HCT116 (cell line): Measurements from ENCODE around the gene PAX2.

Experiments
- EGR1 ChIP-seq: IDR thresholded peaks from 2 replicates; pipeline ENCODE4 v1.6.1; 2012; ENCODE audit warnings: low read depth
- EZH2phosphoT487 ChIP-seq: fragments of 200-600 bp; IDR thresholded peaks from 2 replicates; pipeline ENCODE4 v1.6.1; 2018; ENCODE audit warnings: antibody characterized with exemption, borderline replicate concordance
- POLR2A ChIP-seq: IDR thresholded peaks from 2 replicates; pipeline ENCODE4 v1.7.0; 2011; ENCODE audit warnings: borderline replicate concordance; ENCODE audit not compliant: insufficient read depth, insufficient read length; ENCODE audit errors: extremely low read depth
- RAD21 ChIP-seq: IDR thresholded peaks from 2 replicates; pipeline ENCODE4 v1.6.1; 2012; ENCODE audit warnings: low read depth, mild to moderate bottlenecking
- SIN3A ChIP-seq: IDR thresholded peaks from 2 replicates; pipeline ENCODE4 v1.6.1; 2012; ENCODE audit warnings: low read depth
- SP1 ChIP-seq: IDR thresholded peaks from 2 replicates; pipeline ENCODE4 v1.6.1; 2012; ENCODE audit warnings: low read depth
- YY1 ChIP-seq: IDR thresholded peaks from 2 replicates; pipeline ENCODE4 v1.6.1; 2011; ENCODE audit warnings: low read length, low read depth, moderate library complexity, mild to moderate bottlenecking; ENCODE audit not compliant: insufficient replicate concordance; ENCODE audit errors: extremely low read depth
- ZFX ChIP-seq: fragments of 450-650 bp; IDR thresholded peaks from 2 replicates; pipeline ENCODE4 v1.6.1; 2017
- ZNF274 ChIP-seq: fragments of 200-500 bp; sonication (Bioruptor generic); IDR thresholded peaks from 2 replicates; pipeline ENCODE4 v1.6.1; 2014; ENCODE audit warnings: mild to moderate bottlenecking, low read depth, low read length, inconsistent platforms
- TF ChIP-seq, protein P1 (sequence below), 3 experiments: fragments of 200-600 bp in 1 of 3; sonication (generic) in 1 of 3; IDR thresholded peaks in 2 of 3; conservative IDR thresholded peaks in 1 of 3; 2 replicates each; pipeline ENCODE4 v1.5.1; 2012 to 2017; ENCODE audit warnings: low read depth in 2 of 3, low read length in 2 of 3, antibody characterized with exemption in 1 of 3, borderline replicate concordance in 1 of 3, control low read depth in 1 of 3, mild to moderate bottlenecking in 1 of 3, mixed read lengths in 1 of 3, mixed run types in 1 of 3, moderate library complexity in 1 of 3; ENCODE audit not compliant: insufficient read depth in 1 of 3
- TF ChIP-seq, protein P2 (sequence below): IDR thresholded peaks from 2 replicates; pipeline ENCODE4 v1.6.1; 2012

DNA sequence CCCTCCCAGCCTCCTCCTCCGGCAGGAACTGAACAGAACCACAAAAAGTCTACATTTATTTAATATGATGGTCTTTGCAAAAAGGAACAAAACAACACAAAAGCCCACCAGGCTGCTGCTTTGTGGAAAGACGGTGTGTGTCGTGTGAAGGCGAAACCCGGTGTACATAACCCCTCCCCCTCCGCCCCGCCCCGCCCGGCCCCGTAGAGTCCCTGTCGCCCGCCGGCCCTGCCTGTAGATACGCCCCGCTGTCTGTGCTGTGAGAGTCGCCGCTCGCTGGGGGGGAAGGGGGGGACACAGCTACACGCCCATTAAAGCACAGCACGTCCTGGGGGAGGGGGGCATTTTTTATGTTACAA lies 83.3 kb downstream of the PAX2 start:
- TF ChIP-seq EZH2phosphoT487 (no peak), POLR2A (no peak), EGR1 (no peak), ZFX (no peak), RAD21 (no peak), YY1 (no peak), ZNF274 (no peak), SP1 (no peak), SIN3A (no peak)
- TF ChIP-seq, protein P1, sequence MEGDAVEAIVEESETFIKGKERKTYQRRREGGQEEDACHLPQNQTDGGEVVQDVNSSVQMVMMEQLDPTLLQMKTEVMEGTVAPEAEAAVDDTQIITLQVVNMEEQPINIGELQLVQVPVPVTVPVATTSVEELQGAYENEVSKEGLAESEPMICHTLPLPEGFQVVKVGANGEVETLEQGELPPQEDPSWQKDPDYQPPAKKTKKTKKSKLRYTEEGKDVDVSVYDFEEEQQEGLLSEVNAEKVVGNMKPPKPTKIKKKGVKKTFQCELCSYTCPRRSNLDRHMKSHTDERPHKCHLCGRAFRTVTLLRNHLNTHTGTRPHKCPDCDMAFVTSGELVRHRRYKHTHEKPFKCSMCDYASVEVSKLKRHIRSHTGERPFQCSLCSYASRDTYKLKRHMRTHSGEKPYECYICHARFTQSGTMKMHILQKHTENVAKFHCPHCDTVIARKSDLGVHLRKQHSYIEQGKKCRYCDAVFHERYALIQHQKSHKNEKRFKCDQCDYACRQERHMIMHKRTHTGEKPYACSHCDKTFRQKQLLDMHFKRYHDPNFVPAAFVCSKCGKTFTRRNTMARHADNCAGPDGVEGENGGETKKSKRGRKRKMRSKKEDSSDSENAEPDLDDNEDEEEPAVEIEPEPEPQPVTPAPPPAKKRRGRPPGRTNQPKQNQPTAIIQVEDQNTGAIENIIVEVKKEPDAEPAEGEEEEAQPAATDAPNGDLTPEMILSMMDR (IDR thresholded peaks at IDR 0.05 in 2 of 3, conservative IDR thresholded peaks at IDR 0.05 in 1 of 3; ENCODE audit: borderline replicate concordance in 1 of 3, insufficient read depth in 1 of 3, low read depth in 2 of 3, low read length in 2 of 3) = no peak
- TF ChIP-seq, protein P2, sequence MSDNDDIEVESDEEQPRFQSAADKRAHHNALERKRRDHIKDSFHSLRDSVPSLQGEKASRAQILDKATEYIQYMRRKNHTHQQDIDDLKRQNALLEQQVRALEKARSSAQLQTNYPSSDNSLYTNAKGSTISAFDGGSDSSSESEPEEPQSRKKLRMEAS = no peak
